H7 (cell line): ENCODE measurements around the gene TPP1. TPM values are rescaled to one million over a fixed set of nuclear protein-coding genes. Genes with fewer than 3 reads are reported as not detected.

ENCODE experiments used
- DNase-seq: peaks from one replicate; pipeline ENCODE4 v3.0.0; 2012
- H3K27me3 ChIP-seq: 2 replicates; pipeline ENCODE4 v1.6.0; 2011; ENCODE audit warnings: mild to moderate bottlenecking, low read length; ENCODE audit not compliant: control insufficient read depth, insufficient read depth
- H3K36me3 ChIP-seq: replicated peaks from 2 replicates; pipeline ENCODE4 v1.5.1; 2011; ENCODE audit warnings: low read length; ENCODE audit not compliant: control insufficient read depth, insufficient read depth
- H3K4me3 ChIP-seq: 2 replicates; pipeline ENCODE4 v1.5.1; 2011; ENCODE audit warnings: low read depth, mild to moderate bottlenecking, control low read depth, low read length, moderate library complexity; ENCODE audit not compliant: insufficient read depth
- total RNA-seq: library from RNA; depleted of rRNA; stranded (reverse); fragments of >200 nt; shearing (Covaris generic); gene quantifications from 2 replicates; pipeline ENCODE4 v1.2.3, GENCODE V29; 2014; rRNA removed

TPP1 gene
- 13.9 and 17.1 TPM in 2 replicates for total RNA-seq

DNA sequence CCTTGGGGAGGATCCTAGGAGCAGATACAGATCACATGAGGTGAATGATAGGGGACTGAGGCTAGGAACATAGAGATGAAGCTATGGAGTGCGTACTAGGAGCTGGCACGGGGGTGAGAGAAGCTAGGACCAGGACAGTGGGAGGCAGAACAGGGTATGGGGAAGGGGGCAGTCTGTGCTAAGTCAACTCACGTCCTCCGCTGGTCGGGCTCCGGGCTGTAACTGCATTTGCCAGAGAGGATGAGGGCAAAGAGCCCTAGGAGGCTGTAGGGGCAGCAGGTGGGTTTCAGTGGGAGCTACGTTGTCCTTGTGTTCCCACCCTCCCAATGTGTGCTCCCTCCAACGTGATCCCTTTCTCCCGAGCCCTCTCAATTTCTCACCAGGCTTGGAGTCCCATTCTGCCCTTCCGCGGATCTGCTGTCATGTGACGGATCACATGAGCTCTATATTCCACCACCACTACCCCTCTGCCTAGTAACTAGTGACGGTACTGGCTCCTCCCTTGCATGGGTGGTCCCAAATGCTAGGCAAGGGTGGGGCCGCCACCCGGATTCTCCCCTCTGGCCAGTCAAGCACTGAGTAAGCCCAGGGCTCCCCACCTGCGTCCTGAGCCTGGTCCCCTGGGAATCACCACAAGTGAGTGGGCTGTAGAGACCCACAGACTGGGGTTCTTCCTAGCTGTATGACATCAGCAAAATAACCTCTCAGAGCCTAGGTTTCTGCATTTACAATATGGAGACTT, at the start of gene TPP1:
Gene TPP1 (minus strand): TSS at position 419 of the 742 bp plus-strand sequence. CDS start 22 bp downstream, at position 397.
- Histone ChIP-seq H3K4me3 (peak within 1 kb of the TSS; percentile 93), H3K36me3 (peaks cover 2% of the 10 kb centered on the region), H3K27me3 (no peaks in the 10 kb centered on the region)
- peak; percentile 98 for DNase-seq

DNA sequence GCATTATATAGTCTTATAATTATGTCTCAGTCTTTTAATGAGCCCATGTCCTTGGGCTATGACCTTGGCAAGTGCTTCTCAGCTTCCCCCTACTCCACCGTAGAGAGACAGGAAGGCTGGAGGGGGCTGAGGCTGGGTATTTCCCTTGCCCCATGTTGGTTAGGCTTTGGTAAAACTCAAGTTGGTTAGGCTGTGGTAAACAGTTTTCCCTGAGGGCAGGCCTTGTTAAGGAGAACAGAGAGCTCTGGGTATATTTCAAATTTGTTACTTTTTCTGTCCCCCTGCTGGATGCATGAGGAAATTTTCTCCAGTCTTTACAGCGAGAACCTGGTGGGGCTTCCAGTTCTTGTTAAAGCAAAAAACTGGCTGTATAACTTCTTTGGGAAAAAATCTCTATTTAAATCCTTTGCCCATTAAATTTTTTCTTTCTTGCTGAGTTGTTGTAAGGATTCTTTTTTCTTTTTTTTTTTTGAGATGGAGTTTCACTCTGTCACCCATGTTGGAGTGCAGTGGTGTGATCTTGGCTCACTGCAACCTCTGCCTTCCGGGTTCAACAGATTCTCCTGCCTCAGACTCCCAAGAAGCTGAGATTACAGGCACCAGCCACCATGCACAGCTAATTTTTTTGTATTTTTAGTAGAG, 48.6 kb upstream of the TPP1 start:
- no peaks in the 10 kb centered on the region for H3K36me3 ChIP-seq
- no peak overlapping the region for H3K4me3 ChIP-seq
- no peaks in the 10 kb centered on the region for H3K27me3 ChIP-seq
- no peak for DNase-seq

- DNase-seq = no peak
- H3K27me3 ChIP-seq = no peaks in the 10 kb centered on the region
- H3K4me3 ChIP-seq = no peak overlapping the region
- H3K36me3 ChIP-seq = no peaks in the 10 kb centered on the region
Measured at GRCh38 chr11:6666302-6667183, 47.3 kb upstream of the TPP1 start.

GRCh38 chr11:6664551-6664950, 45.3 kb upstream of the TPP1 start:
- no peak overlapping the region for H3K4me3 ChIP-seq
- no peaks in the 10 kb centered on the region for H3K36me3 ChIP-seq
- no peak for DNase-seq
- no peaks in the 10 kb centered on the region for H3K27me3 ChIP-seq

- H3K36me3 ChIP-seq = no peaks in the 10 kb centered on the region
- no peak for DNase-seq
- H3K27me3 ChIP-seq = no peaks in the 10 kb centered on the region
Measured at GRCh38 chr11:6663794-6664469, 44.7 kb upstream of the TPP1 start.

DNA sequence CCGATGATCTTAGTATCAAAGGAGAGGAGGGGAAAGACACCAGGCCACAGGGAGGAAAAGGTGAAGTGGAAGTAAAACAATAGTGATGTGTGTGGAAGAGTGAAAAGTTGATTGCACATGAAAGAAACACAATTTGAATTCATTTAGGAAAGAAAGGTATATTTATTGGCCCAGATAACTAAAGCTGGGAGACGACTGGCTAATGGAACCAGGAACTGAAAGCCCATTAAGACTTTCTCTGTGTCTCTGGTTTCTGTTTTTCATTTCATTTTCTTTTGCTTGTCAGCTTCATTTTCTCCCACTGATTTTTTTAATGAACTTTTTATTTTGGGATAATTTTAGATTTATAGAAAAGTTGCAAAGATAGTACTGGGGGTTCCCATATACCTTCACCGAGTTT, 41.5 kb upstream of the TPP1 start:
- Histone ChIP-seq H3K27me3 (peaks cover 13% of the 10 kb centered on the region), H3K36me3 (no peaks in the 10 kb centered on the region), H3K4me3 (no peak overlapping the region)
- DNase-seq = no peak

More at GRCh38 chr11:6663794-6664469, 44.7 kb upstream of the TPP1 start:
- no peak overlapping the region for H3K4me3 ChIP-seq

DNA sequence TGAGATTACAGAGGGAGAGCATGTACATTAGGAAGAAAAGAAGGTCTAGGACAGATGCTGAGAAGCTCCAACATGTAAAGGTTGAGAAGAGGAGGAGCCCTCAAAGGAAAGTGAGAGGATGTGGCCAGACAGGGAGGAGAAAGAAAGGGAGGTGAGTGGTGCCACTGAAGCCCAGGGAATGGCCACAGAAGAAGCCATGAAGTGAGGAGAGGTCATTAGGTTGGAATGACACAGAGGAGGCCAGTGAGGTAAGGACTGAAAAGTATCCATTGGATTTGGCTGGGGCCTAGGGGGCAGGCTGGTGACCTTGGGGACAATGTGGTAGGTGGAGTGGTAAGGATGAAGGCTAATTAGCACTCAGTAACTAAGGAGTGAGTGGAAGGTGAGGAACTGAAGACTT, 39.4 kb upstream of the TPP1 start:
- Histone ChIP-seq H3K36me3 (no peaks in the 10 kb centered on the region), H3K4me3 (no peak overlapping the region), H3K27me3 (peaks cover 24% of the 10 kb centered on the region)
- DNase-seq = no peak

GRCh38 chr11:6657346-6657745, 38.1 kb upstream of the TPP1 start:
- peaks cover 24% of the 10 kb centered on the region for H3K27me3 ChIP-seq
- no peak overlapping the region for H3K4me3 ChIP-seq
- no peak for DNase-seq
- no peaks in the 10 kb centered on the region for H3K36me3 ChIP-seq

DNA sequence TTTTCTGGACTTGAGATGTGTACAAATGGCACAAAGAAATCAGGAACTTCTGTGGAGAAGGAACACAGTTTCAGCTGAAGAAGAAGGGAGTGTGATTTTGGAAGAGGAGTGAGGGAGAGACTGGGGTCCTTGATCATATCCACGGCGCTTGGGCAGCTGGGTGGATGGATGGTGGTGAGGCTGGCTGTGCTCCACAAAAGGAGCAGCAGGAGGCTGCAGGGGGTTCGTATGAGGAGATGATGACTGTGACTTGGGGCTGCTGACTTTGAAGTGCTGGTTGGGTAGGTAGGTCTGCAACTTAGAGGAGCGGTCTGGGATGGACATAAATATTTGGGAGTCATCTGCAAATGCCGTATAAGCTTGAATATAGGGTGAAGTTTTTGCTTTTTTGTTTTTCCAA, 37.7 kb upstream of the TPP1 start:
- DNase-seq = no peak
- Histone ChIP-seq H3K27me3 (peaks cover 24% of the 10 kb centered on the region), H3K4me3 (peak overlapping the region; percentile 59; the same call in 1 of the 2 replicates), H3K36me3 (no peaks in the 10 kb centered on the region)

DNA sequence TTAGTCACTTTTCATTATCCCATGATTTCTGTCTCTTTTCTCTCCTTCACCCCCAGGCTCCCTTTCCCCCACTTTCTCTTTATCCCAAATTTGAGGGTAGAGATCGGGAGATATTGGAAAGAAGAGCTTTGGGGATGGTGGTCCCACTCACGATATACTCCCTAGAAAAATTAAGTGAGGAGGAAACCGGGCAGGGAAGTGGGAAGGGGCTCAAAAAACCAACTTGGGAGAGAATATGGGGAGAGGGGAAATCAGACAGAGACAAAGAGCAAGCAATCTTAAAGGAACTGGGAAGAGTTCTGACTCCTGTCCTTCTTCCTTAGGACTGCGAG, 37.3 kb upstream of the TPP1 start:
- peak overlapping the region; percentile 59; the same call in 1 of the 2 replicates for H3K4me3 ChIP-seq
- H3K27me3 ChIP-seq = peaks cover 24% of the 10 kb centered on the region
- DNase-seq = no peak
- H3K36me3 ChIP-seq = no peaks in the 10 kb centered on the region

- Histone ChIP-seq H3K27me3 (peaks cover 24% of the 10 kb centered on the region), H3K4me3 (peak within 1 kb of the TSS; percentile 59), H3K36me3 (no peaks in the 10 kb centered on the region)
- peak; percentile 96 for DNase-seq
Measured at GRCh38 chr11:6655790-6656583, 36.8 kb upstream of the TPP1 start, which contains the start of gene DCHS1. Gene DCHS1 (minus strand): TSS chr11:6655809. CDS start chr11:6641613, 14,196 bp downstream.

GRCh38 chr11:6655020-6655789, 36.0 kb upstream of the TPP1 start:
- DNase-seq = no peak
- Histone ChIP-seq H3K27me3 (peaks cover 24% of the 10 kb centered on the region), H3K4me3 (peak overlapping the region; percentile 36), H3K36me3 (no peaks in the 10 kb centered on the region)
